Stimulated activated memory B cell treated with anti-CD40 and anti-IgM and Interleukin-4, amounts not matched to agents 10 μg/mL and 1 μg/mL and 100 μg/mL, for 72 hours (primary cell): ENCODE data around the gene CFAP251.
A peak's percentile ranks its signal among the peaks of the same experiment; 100 is the strongest.

Experiments
- ATAC-seq: fragments of 150-1000 bp; cut with Tn5 transposase; 2 replicates; pipeline ENCODE4 v1.10.0; 2021
- H3K27ac Mint-ChIP-seq: one replicate; pipeline ENCODE4 v1.8.0; 2022; ENCODE audit warnings: mild to moderate bottlenecking, mixed read lengths
- H3K27me3 Mint-ChIP-seq: one replicate; pipeline ENCODE4 v1.8.0; 2022; ENCODE audit warnings: mixed read lengths
- H3K36me3 Mint-ChIP-seq: one replicate; pipeline ENCODE4 v1.8.0; 2022; ENCODE audit warnings: mixed read lengths
- H3K4me1 Mint-ChIP-seq: one replicate; pipeline ENCODE4 v1.8.0; 2022; ENCODE audit warnings: mixed read lengths
- H3K4me3 Mint-ChIP-seq: one replicate; pipeline ENCODE4 v1.8.0; 2022; ENCODE audit warnings: mild to moderate bottlenecking, moderate library complexity, mixed read lengths
- H3K9me3 Mint-ChIP-seq: one replicate; pipeline ENCODE4 v1.8.0; 2022; ENCODE audit warnings: mixed read lengths

Gene CFAP251

GRCh38 chr12:122014781-122015180, 96.4 kb downstream of the CFAP251 start:
- H3K4me1 Mint-ChIP-seq, result peaks cover 9% of the 10 kb centered on the region
- H3K4me3 Mint-ChIP-seq, result no peak overlapping the region
- H3K9me3 Mint-ChIP-seq, result peaks cover 6% of the 10 kb centered on the region
- no peak overlapping the region for H3K27ac Mint-ChIP-seq
- peaks cover 32% of the 10 kb centered on the region for H3K27me3 Mint-ChIP-seq
- H3K36me3 Mint-ChIP-seq, result peaks cover 12% of the 10 kb centered on the region
- no peak for ATAC-seq

GRCh38 chr12:122018457-122018856, 100.1 kb downstream of the CFAP251 start:
- Mint-ChIP-seq H3K27me3 (peaks cover 14% of the 10 kb centered on the region), H3K4me3 (no peak overlapping the region), H3K27ac (no peak overlapping the region), H3K36me3 (peaks cover 25% of the 10 kb centered on the region), H3K9me3 (peaks cover 6% of the 10 kb centered on the region), H3K4me1 (peaks cover 14% of the 10 kb centered on the region)
- ATAC-seq, result no peak

GRCh38 chr12:122018937-122019336, 100.5 kb downstream of the CFAP251 start:
- H3K9me3 Mint-ChIP-seq, result peaks cover 6% of the 10 kb centered on the region

GRCh38 chr12:122020795-122021192, 102.4 kb downstream of the CFAP251 start:
- Mint-ChIP-seq H3K27me3 (peaks cover 14% of the 10 kb centered on the region), H3K9me3 (peaks cover 6% of the 10 kb centered on the region), H3K27ac (peak overlapping the region; percentile 94), H3K4me1 (peaks cover 24% of the 10 kb centered on the region), H3K4me3 (peak overlapping the region; percentile 80), H3K36me3 (peaks cover 26% of the 10 kb centered on the region)
- ATAC-seq, result no peak

More at GRCh38 chr12:122018937-122019336, 100.5 kb downstream of the CFAP251 start:
- H3K36me3 Mint-ChIP-seq, result peaks cover 26% of the 10 kb centered on the region
- peaks cover 17% of the 10 kb centered on the region for H3K4me1 Mint-ChIP-seq
- no peak overlapping the region for H3K27ac Mint-ChIP-seq
- peaks cover 14% of the 10 kb centered on the region for H3K27me3 Mint-ChIP-seq
- ATAC-seq, result no peak
- H3K4me3 Mint-ChIP-seq, result no peak overlapping the region

- peaks cover 26% of the 10 kb centered on the region for H3K36me3 Mint-ChIP-seq
- H3K9me3 Mint-ChIP-seq, result peaks cover 6% of the 10 kb centered on the region
- peak overlapping the region; percentile 88 for H3K4me3 Mint-ChIP-seq
- H3K27me3 Mint-ChIP-seq, result peaks cover 14% of the 10 kb centered on the region
- H3K4me1 Mint-ChIP-seq, result peaks cover 25% of the 10 kb centered on the region
- H3K27ac Mint-ChIP-seq, result peak overlapping the region; percentile 94
- no peak for ATAC-seq
Observed at GRCh38 chr12:122021193-122021821, 102.9 kb downstream of the CFAP251 start.

GRCh38 chr12:122021822-122022392, 103.5 kb downstream of the CFAP251 start, which contains the start of gene BCL7A:
TSS of gene BCL7A (plus strand) at chr12:122021884. CDS start at chr12:122022092, 208 bp downstream.
- peak within 1 kb of the TSS; percentile 94 for H3K27ac Mint-ChIP-seq
- H3K4me1 Mint-ChIP-seq, result peaks cover 31% of the 10 kb centered on the region
- peaks cover 26% of the 10 kb centered on the region for H3K36me3 Mint-ChIP-seq
- H3K4me3 Mint-ChIP-seq, result peak within 1 kb of the TSS; percentile 88
- peaks cover 14% of the 10 kb centered on the region for H3K27me3 Mint-ChIP-seq
- peak; percentile 83 for ATAC-seq
- H3K9me3 Mint-ChIP-seq, result peaks cover 6% of the 10 kb centered on the region

- peaks cover 26% of the 10 kb centered on the region for H3K36me3 Mint-ChIP-seq
- H3K27me3 Mint-ChIP-seq, result peaks cover 14% of the 10 kb centered on the region
- H3K4me1 Mint-ChIP-seq, result peaks cover 35% of the 10 kb centered on the region
- peak overlapping the region; percentile 94 for H3K27ac Mint-ChIP-seq
- peak; percentile 7 for ATAC-seq
- H3K9me3 Mint-ChIP-seq, result peaks cover 6% of the 10 kb centered on the region
- peak overlapping the region; percentile 86 for H3K4me3 Mint-ChIP-seq
Observed at GRCh38 chr12:122022393-122023338, 104.3 kb downstream of the CFAP251 start.

GRCh38 chr12:122023339-122024131, 105.1 kb downstream of the CFAP251 start:
- H3K36me3 Mint-ChIP-seq, result peaks cover 26% of the 10 kb centered on the region
- peak overlapping the region; percentile 86 for H3K4me3 Mint-ChIP-seq
- peak; percentile 55 for ATAC-seq
- H3K4me1 Mint-ChIP-seq, result peaks cover 43% of the 10 kb centered on the region
- peak overlapping the region; percentile 94 for H3K27ac Mint-ChIP-seq
- H3K27me3 Mint-ChIP-seq, result peaks cover 14% of the 10 kb centered on the region
- H3K9me3 Mint-ChIP-seq, result peaks cover 6% of the 10 kb centered on the region

- Mint-ChIP-seq H3K27ac (peak overlapping the region; percentile 94), H3K36me3 (peaks cover 19% of the 10 kb centered on the region), H3K4me3 (peak overlapping the region; percentile 66), H3K4me1 (peaks cover 50% of the 10 kb centered on the region), H3K27me3 (peaks cover 11% of the 10 kb centered on the region), H3K9me3 (peaks cover 3% of the 10 kb centered on the region)
- peak; percentile 42 for ATAC-seq
Observed at GRCh38 chr12:122024132-122024785, 105.9 kb downstream of the CFAP251 start.

GRCh38 chr12:122026706-122027333, 108.4 kb downstream of the CFAP251 start:
- H3K4me1 Mint-ChIP-seq, result peaks cover 67% of the 10 kb centered on the region
- H3K27ac Mint-ChIP-seq, result peak overlapping the region; percentile 74
- H3K27me3 Mint-ChIP-seq, result no peaks in the 10 kb centered on the region
- no peaks in the 10 kb centered on the region for H3K9me3 Mint-ChIP-seq
- H3K36me3 Mint-ChIP-seq, result peaks cover 18% of the 10 kb centered on the region
- peak overlapping the region; percentile 23 for H3K4me3 Mint-ChIP-seq
- ATAC-seq, result no peak

GRCh38 chr12:122028165-122028904, 109.9 kb downstream of the CFAP251 start:
- no peak for ATAC-seq
- Mint-ChIP-seq H3K27ac (peak overlapping the region; percentile 74), H3K4me3 (peak overlapping the region; percentile 51), H3K4me1 (peaks cover 72% of the 10 kb centered on the region), H3K36me3 (peaks cover 18% of the 10 kb centered on the region), H3K9me3 (no peaks in the 10 kb centered on the region), H3K27me3 (no peaks in the 10 kb centered on the region)

- H3K27me3 Mint-ChIP-seq, result no peaks in the 10 kb centered on the region
- peak overlapping the region; percentile 51 for H3K4me3 Mint-ChIP-seq
- H3K9me3 Mint-ChIP-seq, result no peaks in the 10 kb centered on the region
- H3K27ac Mint-ChIP-seq, result peak overlapping the region; percentile 74
- peaks cover 68% of the 10 kb centered on the region for H3K4me1 Mint-ChIP-seq
- ATAC-seq, result peak; percentile 84
- peaks cover 16% of the 10 kb centered on the region for H3K36me3 Mint-ChIP-seq
Observed at GRCh38 chr12:122028905-122029560, 110.6 kb downstream of the CFAP251 start.
